Measurements from ENCODE around the gene PDE11A.
A peak's percentile ranks its signal among the peaks of the same experiment; 100 is the strongest.

The PDE11A gene

GRCh38 chr2:177683661-177684069, 388.9 kb downstream of the PDE11A start:
- no peak for DNase-seq

- no peak for DNase-seq
These were observed 389.5 kb downstream of the PDE11A start for GRCh38 chr2:177682836-177683660.

GRCh38 chr2:177682006-177682405, 390.6 kb downstream of the PDE11A start:
- no peak for DNase-seq

GRCh38 chr2:177680866-177681712, 391.5 kb downstream of the PDE11A start:
- DNase-seq = no peak

- no peak for DNase-seq
These were observed 392.7 kb downstream of the PDE11A start for GRCh38 chr2:177679611-177680605.

- DNase-seq = no peak
These were observed 393.6 kb downstream of the PDE11A start for GRCh38 chr2:177678939-177679338.

GRCh38 chr2:177676636-177677035, 395.9 kb downstream of the PDE11A start:
- DNase-seq = no peak

- DNase-seq = no peak
These were observed 396.8 kb downstream of the PDE11A start for GRCh38 chr2:177675825-177676224.

- no peak for DNase-seq
These were observed 397.2 kb downstream of the PDE11A start for GRCh38 chr2:177675350-177675821.

GRCh38 chr2:177673602-177674595, 398.7 kb downstream of the PDE11A start:
- DNase-seq = no peak

GRCh38 chr2:177671662-177672061, 400.9 kb downstream of the PDE11A start:
- DNase-seq = no peak

- DNase-seq = no peak
These were observed 401.6 kb downstream of the PDE11A start for GRCh38 chr2:177670791-177671535.

GRCh38 chr2:177669625-177670330, 402.8 kb downstream of the PDE11A start:
- DNase-seq = no peak

GRCh38 chr2:177669201-177669600, 403.4 kb downstream of the PDE11A start:
- no peak for DNase-seq

- no peak for DNase-seq
These were observed 404.0 kb downstream of the PDE11A start for GRCh38 chr2:177668617-177669016.

- DNase-seq = peak; percentile 32
These were observed 405.0 kb downstream of the PDE11A start for GRCh38 chr2:177667626-177668025.

- no peak for DNase-seq
These were observed 406.2 kb downstream of the PDE11A start for GRCh38 chr2:177666408-177666807.

GRCh38 chr2:177665948-177666347, 406.6 kb downstream of the PDE11A start:
- DNase-seq = no peak

GRCh38 chr2:177665328-177665727, 407.2 kb downstream of the PDE11A start:
- no peak for DNase-seq

- no peak for DNase-seq
These were observed 409.7 kb downstream of the PDE11A start for GRCh38 chr2:177662895-177663294.

Measured in NCI-H2171 treated with DMSO at 0.1 percent for 48 hours (cell line).